Activated CD4-positive, alpha-beta memory T cell treated with anti-CD3 and anti-CD28 coated beads, Interleukin-2, amount 10 ng/mL, durations not matched to agents 7 days and 5 days (primary cell): ENCODE results near the gene KCNJ16. TPM values are rescaled to one million over a fixed set of nuclear protein-coding genes. Genes with fewer than 3 reads are reported as not detected.

ENCODE experiments used
- CTCF ChIA-PET: fragments of 350-600 bp; sonication (Branson Sonifier 250); formaldehyde crosslinking; loops from one replicate; lab custom pipeline; 2021; ENCODE audit warnings: antibody characterized with exemption, inconsistent platforms; lab: Charles Lee
- POLR2A ChIA-PET: fragments of 350-600 bp; sonication (Branson Sonifier 250); formaldehyde crosslinking; loops from one replicate; lab custom pipeline; 2021; ENCODE audit warnings: antibody characterized with exemption; lab: Charles Lee
- DNase-seq: peaks from one replicate; pipeline ENCODE4 v3.0.0-alpha.2; 2020
- H3K27ac Mint-ChIP-seq: one replicate; pipeline ENCODE4 v1.8.0; 2021; ENCODE audit warnings: mild to moderate bottlenecking, mixed read lengths
- H3K27me3 Mint-ChIP-seq: one replicate; pipeline ENCODE4 v1.8.0; 2021; ENCODE audit warnings: mixed read lengths
- H3K36me3 Mint-ChIP-seq: one replicate; pipeline ENCODE4 v1.8.0; 2021; ENCODE audit warnings: low read depth, mixed read lengths
- H3K4me1 Mint-ChIP-seq: one replicate; pipeline ENCODE4 v1.8.0; 2021; ENCODE audit warnings: mixed read lengths
- H3K4me3 Mint-ChIP-seq: one replicate; pipeline ENCODE4 v1.8.0; 2021; ENCODE audit warnings: mild to moderate bottlenecking, mixed read lengths
- H3K9me3 Mint-ChIP-seq: one replicate; pipeline ENCODE4 v1.8.0; 2021; ENCODE audit warnings: mixed read lengths
- total RNA-seq, 2 experiments: library from RNA; stranded (reverse); gene quantifications; one replicate each; pipeline ENCODE4 v1.2.3, GENCODE V29; 2021

KCNJ16 gene
- total RNA-seq, 2 experiments from 2014 or later: not detected

- H3K9me3 Mint-ChIP-seq: no peaks in the 10 kb centered on the region
- no peak overlapping the region for H3K27ac Mint-ChIP-seq
- no peak overlapping the region for H3K4me3 Mint-ChIP-seq
- no peak for DNase-seq
- H3K27me3 Mint-ChIP-seq: peaks cover 6% of the 10 kb centered on the region
- H3K36me3 Mint-ChIP-seq: no peaks in the 10 kb centered on the region
- CTCF ChIA-PET: no interaction called here
- POLR2A ChIA-PET: no interaction called here
- H3K4me1 Mint-ChIP-seq: no peaks in the 10 kb centered on the region
Observed at GRCh38 chr17:70181866-70182265, 106.8 kb downstream of the KCNJ16 start.

- H3K36me3 Mint-ChIP-seq: no peaks in the 10 kb centered on the region
- ChIA-PET CTCF (no interaction called here), POLR2A (no interaction called here)
- H3K4me1 Mint-ChIP-seq: no peaks in the 10 kb centered on the region
- no peak for DNase-seq
- H3K4me3 Mint-ChIP-seq: no peak overlapping the region
- H3K27me3 Mint-ChIP-seq: no peaks in the 10 kb centered on the region
- H3K9me3 Mint-ChIP-seq: no peaks in the 10 kb centered on the region
- no peak overlapping the region for H3K27ac Mint-ChIP-seq
Observed at GRCh38 chr17:70183508-70183907, 108.5 kb downstream of the KCNJ16 start.

- no peaks in the 10 kb centered on the region for H3K4me1 Mint-ChIP-seq
Observed at GRCh38 chr17:70184207-70184606, 109.2 kb downstream of the KCNJ16 start.

GRCh38 chr17:70184770-70185169 is 109.7 kb downstream of the KCNJ16 start:
- no peaks in the 10 kb centered on the region for H3K9me3 Mint-ChIP-seq
- H3K4me1 Mint-ChIP-seq: no peaks in the 10 kb centered on the region
- no peaks in the 10 kb centered on the region for H3K36me3 Mint-ChIP-seq
- H3K4me3 Mint-ChIP-seq: no peak overlapping the region
- no peaks in the 10 kb centered on the region for H3K27me3 Mint-ChIP-seq
- CTCF ChIA-PET: no interaction called here
- no peak for DNase-seq
- POLR2A ChIA-PET: no interaction called here
- no peak overlapping the region for H3K27ac Mint-ChIP-seq

More at GRCh38 chr17:70184207-70184606, 109.2 kb downstream of the KCNJ16 start:
- ChIA-PET CTCF (no interaction called here), POLR2A (no interaction called here)
- no peaks in the 10 kb centered on the region for H3K27me3 Mint-ChIP-seq
- no peak for DNase-seq
- H3K4me3 Mint-ChIP-seq: no peak overlapping the region
- H3K27ac Mint-ChIP-seq: no peak overlapping the region
- H3K36me3 Mint-ChIP-seq: no peaks in the 10 kb centered on the region
- no peaks in the 10 kb centered on the region for H3K9me3 Mint-ChIP-seq

Other genes with a start within 250 kb of the KCNJ16 start
- not detected for gene KCNJ2, start 94.3 kb downstream of the KCNJ16 start, total RNA-seq